Liver (tissue), 9 donors: ENCODE data around the gene PHF20. TPM values are rescaled to one million over a fixed set of nuclear protein-coding genes. Genes with fewer than 3 reads are reported as not detected.
"Not testable (repeated sequence)": the region's sequence is repeated elsewhere in the genome, so short reads cannot be mapped to it uniquely, and the experiment has no call there.

Source experiments
- DNase-seq: peaks from one replicate; pipeline ENCODE4 v3.0.0-alpha.2; 2017; ENCODE audit warnings: low spot score
- H3K27ac ChIP-seq, 2 donors: one replicate each; pipeline ENCODE4 v1.7.0; 2013; ENCODE audit warnings: inconsistent platforms in 2 of 2, low read length in 2 of 2, control low read depth in 1 of 2, low read depth in 1 of 2, mild to moderate bottlenecking in 1 of 2
- H3K27me3 ChIP-seq, 4 donors: one replicate each; pipeline versions ENCODE4 v1.6.1 to v1.7.0; 2013; ENCODE audit warnings: low read length in 3 of 4, inconsistent platforms in 1 of 4, mild to moderate bottlenecking in 1 of 4, moderate library complexity in 1 of 4; ENCODE audit not compliant: control insufficient read depth in 4 of 4, insufficient read depth in 4 of 4
- H3K36me3 ChIP-seq, 4 donors: one replicate each; pipeline versions ENCODE4 v1.6.1 to v1.7.0; 2013; ENCODE audit warnings: low read length in 3 of 4, mild to moderate bottlenecking in 3 of 4, low read depth in 1 of 4, moderate library complexity in 1 of 4; ENCODE audit not compliant: control insufficient read depth in 4 of 4, insufficient read depth in 3 of 4
- H3K4me1 ChIP-seq, 4 donors: one replicate each; pipeline versions ENCODE4 v1.6.1 to v1.7.0; 2013; ENCODE audit warnings: low read length in 3 of 4, mild to moderate bottlenecking in 3 of 4, moderate library complexity in 1 of 4; ENCODE audit not compliant: control insufficient read depth in 4 of 4, insufficient read depth in 4 of 4
- H3K4me3 ChIP-seq, 3 donors: one replicate each; pipeline versions ENCODE4 v1.6.1 to v1.7.0; 2013; ENCODE audit warnings: low read length in 3 of 3, control low read depth in 1 of 3, low read depth in 1 of 3, mild to moderate bottlenecking in 1 of 3
- H3K9ac ChIP-seq, 2 donors: one replicate each; pipeline ENCODE4 v1.7.0; 2013; ENCODE audit warnings: low read length in 2 of 2, mild to moderate bottlenecking in 2 of 2, moderate library complexity in 2 of 2, control low read depth in 1 of 2, low read depth in 1 of 2
- H3K9me3 ChIP-seq, 4 donors: one replicate each; pipeline versions ENCODE4 v1.6.1 to v1.7.0; 2013; ENCODE audit warnings: low read length in 3 of 4; ENCODE audit not compliant: control insufficient read depth in 4 of 4
- ATF3 ChIP-seq: IDR thresholded peaks from 2 replicates; pipeline ENCODE4 v1.6.1; 2016; ENCODE audit warnings: antibody characterized with exemption
- CTCF ChIP-seq: fragments of 150-350 bp; IDR thresholded peaks from 2 replicates; pipeline ENCODE4 v1.5.1; 2017; ENCODE audit warnings: improper control_type of control experiment, low read depth, low read length; ENCODE audit not compliant: missing input control
- EGR1 ChIP-seq, 2 donors: IDR thresholded peaks; 2 replicates each; pipeline ENCODE4 v1.6.1; 2016 to 2018; ENCODE audit warnings: antibody characterized with exemption in 2 of 2, low read depth in 2 of 2
- FOXA1 ChIP-seq: IDR thresholded peaks from 2 replicates; pipeline ENCODE4 v1.6.1; 2016; ENCODE audit warnings: antibody characterized with exemption
- FOXA2 ChIP-seq: IDR thresholded peaks from 2 replicates; pipeline ENCODE4 v1.6.1; 2016; ENCODE audit warnings: antibody characterized with exemption
- GABPA ChIP-seq, 2 donors: IDR thresholded peaks in 1 of 2; conservative IDR thresholded peaks in 1 of 2; 2 replicates each; pipeline ENCODE4 v1.6.1; 2016; ENCODE audit warnings: antibody characterized with exemption in 2 of 2, mild to moderate bottlenecking in 1 of 2, moderate library complexity in 1 of 2
- HNF4A ChIP-seq, 2 donors: conservative IDR thresholded peaks; 2 replicates each; pipeline ENCODE4 v1.6.1; 2016; ENCODE audit warnings: antibody characterized with exemption in 2 of 2, mild to moderate bottlenecking in 2 of 2
- HNF4G ChIP-seq: IDR thresholded peaks from 2 replicates; pipeline ENCODE4 v1.6.1; 2016; ENCODE audit warnings: antibody characterized with exemption
- JUND ChIP-seq, 2 donors: IDR thresholded peaks; 2 replicates each; pipeline ENCODE4 v1.6.1; 2016; ENCODE audit warnings: antibody characterized with exemption in 2 of 2
- MAX ChIP-seq: IDR thresholded peaks from 2 replicates; pipeline ENCODE4 v1.6.1; 2016; ENCODE audit warnings: antibody characterized with exemption
- NR2F2 ChIP-seq: IDR thresholded peaks from 2 replicates; pipeline ENCODE4 v1.6.1; 2016; ENCODE audit warnings: antibody characterized with exemption
- RAD21 ChIP-seq, 2 donors: IDR thresholded peaks; 2 replicates each; pipeline ENCODE4 v1.6.1; 2016; ENCODE audit warnings: antibody characterized with exemption in 2 of 2, mild to moderate bottlenecking in 2 of 2
- REST ChIP-seq: IDR thresholded peaks from 2 replicates; pipeline ENCODE4 v1.6.1; 2016; ENCODE audit warnings: antibody characterized with exemption, mild to moderate bottlenecking
- RXRA ChIP-seq, 2 donors: IDR thresholded peaks; 2 replicates each; pipeline ENCODE4 v1.6.1; 2017 to 2018; ENCODE audit warnings: antibody characterized with exemption in 2 of 2, mild to moderate bottlenecking in 1 of 2
- SP1 ChIP-seq: IDR thresholded peaks from 2 replicates; pipeline ENCODE4 v1.6.1; 2018; ENCODE audit warnings: antibody characterized with exemption, mild to moderate bottlenecking
- TAF1 ChIP-seq: conservative IDR thresholded peaks from 2 replicates; pipeline ENCODE4 v1.6.1; 2016; ENCODE audit warnings: antibody characterized with exemption, mild to moderate bottlenecking
- YY1 ChIP-seq: IDR thresholded peaks from 2 replicates; pipeline ENCODE4 v1.6.1; 2016; ENCODE audit warnings: antibody characterized with exemption, mild to moderate bottlenecking
- ZBTB33 ChIP-seq: IDR thresholded peaks from 2 replicates; pipeline ENCODE4 v1.6.1; 2016; ENCODE audit warnings: antibody characterized with exemption
- WGBS: extraction: QIAGEN DNeasy Blood & Tissue Kit; methylation state at CpG from one replicate; pipeline ENCODE4 v1.1.7; 2013; 5-methylcytosine and 5-hydroxymethylcytosine counted together
- polyA plus RNA-seq, 2 donors: library from polyadenylated mRNA; stranded (reverse) in 1 of 2; unstranded in 1 of 2; fragments of 200-250 nt in 1 of 2; fragments of >200 nt in 1 of 2; fragmentation: Nextera tagmentation in 1 of 2; extraction: Ambion mirVana in 1 of 2; gene quantifications; one replicate each; pipeline versions ENCODE4 v1.2.1 to v1.2.3, GENCODE V29; 2013 to 2015
- total RNA-seq, 2 donors: library from RNA; depleted of rRNA; stranded (reverse); fragments of >200 nt; gene quantifications; one replicate each; pipeline ENCODE4 v1.2.3, GENCODE V29; 2014
- donor health status: healthy.
- donor health status: healthy.
- donor health status: healthy.
- donor health status: healthy.
- donor health status: healthy.

The PHF20 gene
- total and polyA plus RNA-seq, 4 donors, result 5.1 to 11.7 (median 10.3) TPM

- H3K36me3 ChIP-seq, result peaks cover 0 to 7% (median 3%) of the 10 kb centered on the region in 4 donors
- no peaks in the 10 kb centered on the region for H3K27me3 ChIP-seq
- H3K27ac ChIP-seq, result no peak overlapping the region
- no peak overlapping the region for H3K9ac ChIP-seq
- H3K9me3 ChIP-seq, result no peaks in the 10 kb centered on the region
- TF ChIP-seq GABPA (IDR thresholded peaks at IDR 0.05 in 1 of 2, conservative IDR thresholded peaks at IDR 0.05 in 1 of 2), result no peak
- TF ChIP-seq EGR1 (IDR thresholded peaks at IDR 0.05; ENCODE audit: low read depth in 2 of 2), result no peak
- TF ChIP-seq FOXA1, result no peak
- TF ChIP-seq REST, result no peak
- TF ChIP-seq JUND (IDR thresholded peaks at IDR 0.05), result no peak
- H3K4me1 ChIP-seq, result peaks cover 0 to 32% (median 13%) of the 10 kb centered on the region in 4 donors
- no peak for DNase-seq
- no peak overlapping the region for H3K4me3 ChIP-seq
- 97% methylated on average over 7 of the region's 7 CpGs for WGBS
These were observed 178.3 kb downstream of the PHF20 start for GRCh38 chr20:35950093-35950492.

- H3K9ac ChIP-seq, H3K4me3 ChIP-seq, H3K27me3 ChIP-seq, H3K36me3 ChIP-seq, H3K27ac ChIP-seq, DNase-seq, H3K9me3 ChIP-seq: not testable (repeated sequence)
- WGBS, result 96% methylated on average over 14 of the region's 14 CpGs
- peaks cover 0 to 38% (median 16%) of the 10 kb centered on the region in 4 donors for H3K4me1 ChIP-seq
These were observed 180.3 kb downstream of the PHF20 start for GRCh38 chr20:35952080-35952479.

GRCh38 chr20:35952480-35953386, 180.9 kb downstream of the PHF20 start:
- H3K36me3 ChIP-seq, result no peaks in the 10 kb centered on the region
- H3K4me1 ChIP-seq, result peaks cover 0 to 31% (median 16%) of the 10 kb centered on the region in 4 donors
- H3K27me3 ChIP-seq, result no peaks in the 10 kb centered on the region
- DNase-seq, result no peak
- peak overlapping the region; percentile 79 to 92 (median 89) for H3K4me3 ChIP-seq
- 51% methylated on average over 6 of the region's 6 CpGs for WGBS
- peak overlapping the region; percentile 68 to 86 for H3K9ac ChIP-seq
- peak overlapping the region; percentile 95 to 98 for H3K27ac ChIP-seq
- no peaks in the 10 kb centered on the region for H3K9me3 ChIP-seq
- no peak for TF ChIP-seq FOXA1
- TF ChIP-seq CTCF, result no peak
- no peak for TF ChIP-seq ZBTB33
- TF ChIP-seq HNF4G, result no peak
- TF ChIP-seq TAF1, result no peak
- no peak for TF ChIP-seq FOXA2
- TF ChIP-seq MAX, result no peak
- TF ChIP-seq GABPA (IDR thresholded peaks at IDR 0.05 in 1 of 2, conservative IDR thresholded peaks at IDR 0.05 in 1 of 2), result no peak
- no peak for TF ChIP-seq HNF4A (conservative IDR thresholded peaks at IDR 0.05)
- no peak for TF ChIP-seq RXRA (IDR thresholded peaks at IDR 0.05)
- TF ChIP-seq YY1, result no peak
- no peak for TF ChIP-seq JUND (IDR thresholded peaks at IDR 0.05)
- no peak for TF ChIP-seq ATF3
- TF ChIP-seq NR2F2, result no peak
- no peak for TF ChIP-seq SP1
- TF ChIP-seq EGR1 (IDR thresholded peaks at IDR 0.05; ENCODE audit: low read depth in 2 of 2), result no peak
- TF ChIP-seq RAD21 (IDR thresholded peaks at IDR 0.05), result no peak
